ENCODE results near the gene PBX1.

PBX1 gene

DNA sequence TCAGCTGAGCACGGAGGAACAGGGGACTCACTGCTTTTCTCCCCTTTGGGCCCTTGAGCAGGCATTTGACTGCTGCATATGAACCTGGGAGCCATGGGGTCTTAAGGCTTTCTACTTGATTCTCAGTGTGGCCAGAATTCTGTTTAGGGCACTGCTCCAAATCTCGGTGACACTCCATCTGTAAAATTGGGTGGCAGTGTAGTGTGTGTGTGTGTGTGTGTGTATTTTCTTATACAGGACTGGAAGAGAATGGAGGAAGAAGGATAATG lies 162.2 kb downstream of the PBX1 start:
- Histone ChIP-seq H3K4me3 (ENCODE audit: low read length) (no peak overlapping the region), H3K79me2 (ENCODE audit: control insufficient read depth, low read length) (no peaks in the 10 kb centered on the region), H4K20me1 (ENCODE audit: control insufficient read depth, insufficient read depth, low read depth, low read length) (no peaks in the 10 kb centered on the region), H3K9me2 (replicated peaks; ENCODE audit: control insufficient read depth, low read length) (no peaks in the 10 kb centered on the region), H3K4me1 (ENCODE audit: control insufficient read depth, low read length) (no peaks in the 10 kb centered on the region), H3F3A (ENCODE audit: control insufficient read depth, insufficient read depth) (no peaks in the 10 kb centered on the region), H3K27me3 (ENCODE audit: control insufficient read depth, low read length) (no peaks in the 10 kb centered on the region), H3K9me3 (ENCODE audit: control insufficient read depth, insufficient read depth, low read length) (no peaks in the 10 kb centered on the region), H3K36me3 (ENCODE audit: control insufficient read depth, low read length) (no peaks in the 10 kb centered on the region), H3K4me2 (ENCODE audit: low read length) (no peak overlapping the region), H3K27ac (ENCODE audit: low read depth, low read length) (no peak overlapping the region)
- TF ChIP-seq, protein P1, sequence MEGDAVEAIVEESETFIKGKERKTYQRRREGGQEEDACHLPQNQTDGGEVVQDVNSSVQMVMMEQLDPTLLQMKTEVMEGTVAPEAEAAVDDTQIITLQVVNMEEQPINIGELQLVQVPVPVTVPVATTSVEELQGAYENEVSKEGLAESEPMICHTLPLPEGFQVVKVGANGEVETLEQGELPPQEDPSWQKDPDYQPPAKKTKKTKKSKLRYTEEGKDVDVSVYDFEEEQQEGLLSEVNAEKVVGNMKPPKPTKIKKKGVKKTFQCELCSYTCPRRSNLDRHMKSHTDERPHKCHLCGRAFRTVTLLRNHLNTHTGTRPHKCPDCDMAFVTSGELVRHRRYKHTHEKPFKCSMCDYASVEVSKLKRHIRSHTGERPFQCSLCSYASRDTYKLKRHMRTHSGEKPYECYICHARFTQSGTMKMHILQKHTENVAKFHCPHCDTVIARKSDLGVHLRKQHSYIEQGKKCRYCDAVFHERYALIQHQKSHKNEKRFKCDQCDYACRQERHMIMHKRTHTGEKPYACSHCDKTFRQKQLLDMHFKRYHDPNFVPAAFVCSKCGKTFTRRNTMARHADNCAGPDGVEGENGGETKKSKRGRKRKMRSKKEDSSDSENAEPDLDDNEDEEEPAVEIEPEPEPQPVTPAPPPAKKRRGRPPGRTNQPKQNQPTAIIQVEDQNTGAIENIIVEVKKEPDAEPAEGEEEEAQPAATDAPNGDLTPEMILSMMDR (IDR thresholded peaks at IDR 0.05; ENCODE audit: low read depth, low read length, poor library complexity, severe bottlenecking): no peak
- TF ChIP-seq EZH2phosphoT487 (IDR thresholded peaks at IDR 0.05; ENCODE audit: borderline replicate concordance, low read length): no peak

DNA sequence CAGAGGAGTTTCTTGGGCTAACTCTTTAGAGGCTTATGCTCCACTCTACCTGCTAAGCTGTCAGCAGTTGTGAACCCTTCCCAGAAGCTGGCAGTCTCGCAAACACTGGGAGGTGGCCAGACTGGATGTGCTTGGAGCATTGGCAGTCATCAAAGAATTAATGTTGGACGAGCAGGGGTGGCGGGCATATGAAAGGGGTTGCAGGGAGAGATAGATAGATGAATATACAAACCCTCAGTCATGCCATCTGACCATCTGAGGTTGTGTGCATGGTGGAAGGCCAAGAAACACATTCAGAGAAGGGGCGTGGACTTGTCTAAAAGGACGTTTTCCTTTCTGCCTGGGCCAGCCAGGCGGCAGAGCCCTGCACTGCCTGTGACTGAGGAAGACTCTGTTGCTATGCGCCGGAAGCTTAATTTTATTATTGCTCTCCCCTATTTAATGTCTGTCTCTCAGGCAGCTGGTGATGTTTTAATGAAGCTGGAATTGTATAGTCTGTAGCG lies 164.4 kb downstream of the PBX1 start:
- no peaks in the 10 kb centered on the region for H3K79me2 ChIP-seq (ENCODE audit: control insufficient read depth, low read length)
- no peaks in the 10 kb centered on the region for H4K20me1 ChIP-seq (ENCODE audit: control insufficient read depth, insufficient read depth, low read depth, low read length)
- H3K4me2 ChIP-seq (ENCODE audit: low read length): no peak overlapping the region
- no peak overlapping the region for H3K27ac ChIP-seq (ENCODE audit: low read depth, low read length)
- no peaks in the 10 kb centered on the region for H3K4me1 ChIP-seq (ENCODE audit: control insufficient read depth, low read length)
- no peaks in the 10 kb centered on the region for H3K36me3 ChIP-seq (ENCODE audit: control insufficient read depth, low read length)
- no peaks in the 10 kb centered on the region for H3F3A ChIP-seq (ENCODE audit: control insufficient read depth, insufficient read depth)
- no peaks in the 10 kb centered on the region for H3K27me3 ChIP-seq (ENCODE audit: control insufficient read depth, low read length)
- H3K4me3 ChIP-seq (ENCODE audit: low read length): no peak overlapping the region
- no peak for TF ChIP-seq EZH2phosphoT487 (IDR thresholded peaks at IDR 0.05; ENCODE audit: borderline replicate concordance, low read length)
- TF ChIP-seq, protein P1 (IDR thresholded peaks at IDR 0.05; ENCODE audit: low read depth, low read length, poor library complexity, severe bottlenecking): no peak
- H3K9me3 ChIP-seq (ENCODE audit: control insufficient read depth, insufficient read depth, low read length): no peaks in the 10 kb centered on the region
- H3K9me2 ChIP-seq (replicated peaks; ENCODE audit: control insufficient read depth, low read length): no peaks in the 10 kb centered on the region

DNA sequence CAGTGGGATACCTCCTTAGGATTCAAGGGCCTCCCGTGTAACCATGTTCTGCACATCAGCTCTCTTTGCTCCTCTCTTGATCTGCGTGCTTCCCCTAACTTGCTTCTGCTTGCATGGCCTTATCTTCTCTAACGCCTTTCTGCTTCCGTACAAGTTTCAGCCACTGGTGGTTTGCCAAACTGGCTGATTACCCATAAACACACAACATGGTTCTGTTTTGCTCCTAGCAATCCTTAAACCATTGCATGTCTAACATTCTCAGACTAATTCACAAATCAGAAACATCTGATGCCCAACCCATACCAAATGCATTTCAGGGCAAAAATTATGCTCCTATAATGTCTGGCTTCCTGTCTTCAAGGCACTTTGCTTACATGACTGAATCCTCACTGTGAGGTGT lies 166.4 kb downstream of the PBX1 start:
- no peaks in the 10 kb centered on the region for H3K36me3 ChIP-seq (ENCODE audit: control insufficient read depth, low read length)
- no peaks in the 10 kb centered on the region for H3K27me3 ChIP-seq (ENCODE audit: control insufficient read depth, low read length)
- H3F3A ChIP-seq (ENCODE audit: control insufficient read depth, insufficient read depth): no peaks in the 10 kb centered on the region
- no peaks in the 10 kb centered on the region for H3K9me2 ChIP-seq (replicated peaks; ENCODE audit: control insufficient read depth, low read length)
- H3K4me1 ChIP-seq (ENCODE audit: control insufficient read depth, low read length): no peaks in the 10 kb centered on the region
- H3K27ac ChIP-seq (ENCODE audit: low read depth, low read length): no peak overlapping the region
- no peak overlapping the region for H3K4me2 ChIP-seq (ENCODE audit: low read length)
- no peaks in the 10 kb centered on the region for H3K9me3 ChIP-seq (ENCODE audit: control insufficient read depth, insufficient read depth, low read length)
- TF ChIP-seq, protein P1 (IDR thresholded peaks at IDR 0.05; ENCODE audit: low read depth, low read length, poor library complexity, severe bottlenecking): no peak
- no peak for TF ChIP-seq EZH2phosphoT487 (IDR thresholded peaks at IDR 0.05; ENCODE audit: borderline replicate concordance, low read length)
- no peak overlapping the region for H3K4me3 ChIP-seq (ENCODE audit: low read length)
- no peaks in the 10 kb centered on the region for H4K20me1 ChIP-seq (ENCODE audit: control insufficient read depth, insufficient read depth, low read depth, low read length)
- no peaks in the 10 kb centered on the region for H3K79me2 ChIP-seq (ENCODE audit: control insufficient read depth, low read length)

DNA sequence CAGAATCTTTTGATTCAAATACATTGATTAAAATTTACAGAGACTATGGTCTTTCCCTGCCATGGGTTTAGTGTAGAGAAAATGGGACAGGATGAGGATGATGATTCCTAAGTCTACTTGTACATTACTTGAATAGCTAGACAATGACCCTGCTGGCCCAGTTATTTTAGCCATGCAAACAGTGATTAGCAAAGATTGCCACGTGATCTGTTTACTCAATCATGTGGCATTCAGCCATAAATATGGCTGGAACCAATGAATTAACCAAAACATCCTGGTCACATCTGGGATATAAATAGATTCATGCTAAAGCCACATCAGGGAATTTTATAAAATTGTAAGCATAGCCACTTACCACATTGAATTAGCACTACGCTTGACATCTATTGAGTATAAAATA lies 167.3 kb downstream of the PBX1 start:
- Histone ChIP-seq H3K27me3 (ENCODE audit: control insufficient read depth, low read length) (no peaks in the 10 kb centered on the region), H3K27ac (ENCODE audit: low read depth, low read length) (no peak overlapping the region), H3K4me3 (ENCODE audit: low read length) (no peak overlapping the region), H4K20me1 (ENCODE audit: control insufficient read depth, insufficient read depth, low read depth, low read length) (no peaks in the 10 kb centered on the region), H3K9me2 (replicated peaks; ENCODE audit: control insufficient read depth, low read length) (no peaks in the 10 kb centered on the region), H3K4me1 (ENCODE audit: control insufficient read depth, low read length) (no peaks in the 10 kb centered on the region), H3K79me2 (ENCODE audit: control insufficient read depth, low read length) (no peaks in the 10 kb centered on the region), H3K36me3 (ENCODE audit: control insufficient read depth, low read length) (no peaks in the 10 kb centered on the region), H3F3A (ENCODE audit: control insufficient read depth, insufficient read depth) (no peaks in the 10 kb centered on the region), H3K9me3 (ENCODE audit: control insufficient read depth, insufficient read depth, low read length) (no peaks in the 10 kb centered on the region), H3K4me2 (ENCODE audit: low read length) (no peak overlapping the region)
- TF ChIP-seq EZH2phosphoT487 (IDR thresholded peaks at IDR 0.05; ENCODE audit: borderline replicate concordance, low read length): no peak
- TF ChIP-seq, protein P1 (IDR thresholded peaks at IDR 0.05; ENCODE audit: low read depth, low read length, poor library complexity, severe bottlenecking): no peak

Data from DOHH2 (cell line).